Skin epidermis (tissue), 12 donors: Measurements from ENCODE around the gene CFLAR.
A peak's percentile ranks its signal among the peaks of the same experiment; 100 is the strongest.
"Not testable (repeated sequence)": the region's sequence is repeated elsewhere in the genome, so short reads cannot be mapped to it uniquely, and the experiment has no call there.

Experiments used
- H3K27ac ChIP-seq, 21 experiments: fragments of 200-600 bp; sonication (generic) in 11 of 21; one replicate each; pipeline ENCODE4 v1.5.0; 2020; ENCODE audit warnings: mild to moderate bottlenecking in 3 of 21, inconsistent platforms in 2 of 21, moderate library complexity in 2 of 21
- H3K4me3 ChIP-seq, 7 experiments: fragments of 200-600 bp; sonication (generic) in 2 of 7; one replicate each; pipeline ENCODE4 v1.5.0; 2020; ENCODE audit warnings: inconsistent platforms in 2 of 7, mild to moderate bottlenecking in 2 of 7, moderate library complexity in 1 of 7

Gene CFLAR

GRCh38 chr2:201139836-201140604, 24.1 kb downstream of the CFLAR start:
- no peak overlapping the region for H3K4me3 ChIP-seq
- H3K27ac ChIP-seq = no peak overlapping the region

- Histone ChIP-seq H3K4me3 (no peak overlapping the region), H3K27ac (no peak overlapping the region)
These were observed 28.4 kb downstream of the CFLAR start for GRCh38 chr2:201144101-201145051.

- Histone ChIP-seq H3K27ac (peak overlapping the region in 15 of 21 experiments; percentile 5 to 83 (median 63)), H3K4me3 (no peak overlapping the region)
These were observed 32.5 kb downstream of the CFLAR start for GRCh38 chr2:201148434-201148990.

GRCh38 chr2:201149064-201149820, 33.3 kb downstream of the CFLAR start:
- no peak overlapping the region for H3K4me3 ChIP-seq

GRCh38 chr2:201149821-201150165, 33.8 kb downstream of the CFLAR start:
- not testable (repeated sequence) for H3K4me3 ChIP-seq
- peak overlapping the region in 15 of 21 experiments; percentile 0 to 88 (median 62) for H3K27ac ChIP-seq

More at GRCh38 chr2:201149064-201149820, 33.3 kb downstream of the CFLAR start:
- H3K27ac ChIP-seq = peak overlapping the region in 17 of 21 experiments; percentile 5 to 88 (median 64)

GRCh38 chr2:201150454-201151020, 34.6 kb downstream of the CFLAR start:
- Histone ChIP-seq H3K27ac (peak overlapping the region in 20 of 21 experiments; percentile 32 to 88 (median 68)), H3K4me3 (no peak overlapping the region)

GRCh38 chr2:201151127-201151981, 35.4 kb downstream of the CFLAR start:
- Histone ChIP-seq H3K4me3 (no peak overlapping the region), H3K27ac (peak overlapping the region; percentile 26 to 88 (median 67))

GRCh38 chr2:201152517-201152916, 36.6 kb downstream of the CFLAR start:
- Histone ChIP-seq H3K4me3 (no peak overlapping the region), H3K27ac (peak overlapping the region in 17 of 21 experiments; percentile 24 to 83 (median 67))

GRCh38 chr2:201152999-201153815, 37.2 kb downstream of the CFLAR start:
- no peak overlapping the region for H3K4me3 ChIP-seq
- H3K27ac ChIP-seq = peak overlapping the region in 14 of 21 experiments; percentile 24 to 83 (median 68)

- Histone ChIP-seq H3K4me3 (no peak overlapping the region), H3K27ac (peak overlapping the region in 13 of 21 experiments; percentile 1 to 87 (median 29))
These were observed 38.8 kb downstream of the CFLAR start for GRCh38 chr2:201154615-201155399.

GRCh38 chr2:201156036-201156435, 40.1 kb downstream of the CFLAR start:
- Histone ChIP-seq H3K27ac (peak overlapping the region in 16 of 21 experiments; percentile 21 to 87 (median 70)), H3K4me3 (no peak overlapping the region)

- peak overlapping the region in 16 of 21 experiments; percentile 22 to 87 (median 72) for H3K27ac ChIP-seq
- no peak overlapping the region for H3K4me3 ChIP-seq
These were observed 40.7 kb downstream of the CFLAR start for GRCh38 chr2:201156640-201157039.

- Histone ChIP-seq H3K27ac (peak overlapping the region in 19 of 21 experiments; percentile 37 to 87 (median 70)), H3K4me3 (no peak overlapping the region)
These were observed 41.7 kb downstream of the CFLAR start for GRCh38 chr2:201157694-201158093.

GRCh38 chr2:201158111-201158929, 42.4 kb downstream of the CFLAR start:
- H3K27ac ChIP-seq = peak overlapping the region in 19 of 21 experiments; percentile 37 to 87 (median 70)
- no peak overlapping the region for H3K4me3 ChIP-seq

- H3K27ac ChIP-seq = no peak overlapping the region
- no peak overlapping the region for H3K4me3 ChIP-seq
These were observed 48.2 kb downstream of the CFLAR start for GRCh38 chr2:201164166-201164565.

GRCh38 chr2:201167546-201167945, 51.6 kb downstream of the CFLAR start:
- H3K4me3 ChIP-seq = no peak overlapping the region
- H3K27ac ChIP-seq = no peak overlapping the region
